Left lobe of liver (tissue), 2 donors: ENCODE measurements around the gene DTNBP1. TPM values are rescaled to one million over a fixed set of nuclear protein-coding genes. Genes with fewer than 3 reads are reported as not detected.
"Not testable (repeated sequence)": the region's sequence is repeated elsewhere in the genome, so short reads cannot be mapped to it uniquely, and the experiment has no call there.

Experiments
- ATAC-seq: fragments of 200-7000 bp; cut with Tn5 transposase; one replicate; pipeline ENCODE4 v1.9.1; 2020; ENCODE audit warnings: mild to moderate bottlenecking, moderate library complexity
- DNase-seq: peaks from one replicate; pipeline ENCODE4 v3.0.0-alpha.2; 2020; ENCODE audit warnings: low spot score
- total RNA-seq: library from RNA; stranded (reverse); gene quantifications from one replicate; pipeline ENCODE4 v1.2.1, GENCODE V29; 2021
- donor health status: DM: no; HTN: no; CAD: no; lungs with moderate emphysema.
- donor health status: DM: no; HTN: yes; CAD: no.

DTNBP1 gene
- total RNA-seq, 1 donor from 2014 or later: 4.3 TPM

GRCh38 chr6:15668918-15669317 lies 6.1 kb upstream of the DTNBP1 start:
- DNase-seq: no peak
- ATAC-seq: no peak

DNA sequence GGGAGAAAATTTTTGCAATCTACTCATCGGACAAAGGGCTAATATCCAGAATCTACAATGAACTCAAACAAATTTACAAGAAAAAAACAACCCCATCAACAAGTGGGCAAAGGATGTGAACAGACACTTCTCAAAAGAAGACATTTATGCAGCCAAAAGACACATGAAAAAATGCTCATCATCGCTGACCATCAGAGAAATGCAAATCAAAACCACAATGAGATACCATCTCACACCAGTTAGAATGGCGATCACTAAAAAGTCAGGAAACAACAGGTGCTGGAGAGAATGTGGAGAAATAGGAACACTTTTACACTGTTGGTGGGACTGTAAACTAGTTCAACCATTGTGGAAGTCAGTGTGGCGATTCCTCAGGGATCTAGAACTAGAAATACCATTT lies 4.1 kb upstream of the DTNBP1 start:
- ATAC-seq, DNase-seq: not testable (repeated sequence)

DNA sequence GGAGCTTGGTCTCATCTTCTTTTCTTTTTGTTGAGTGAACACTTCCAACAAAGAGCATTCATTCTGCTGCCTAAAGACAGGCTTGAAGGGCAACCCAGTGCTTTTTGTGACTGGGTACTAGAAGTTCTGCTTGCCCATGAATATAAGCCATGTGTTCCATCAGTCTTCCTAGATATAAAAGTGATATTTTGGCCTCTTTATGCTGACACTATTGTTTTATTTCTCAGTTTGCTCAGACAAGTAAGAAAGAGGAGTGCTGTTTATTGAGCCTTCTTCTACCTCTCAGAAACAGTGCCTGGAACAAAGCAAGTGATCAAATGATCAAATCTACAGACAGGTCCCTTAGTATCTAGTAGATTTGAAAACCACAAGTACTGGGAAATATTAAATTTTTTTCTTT lies 2.4 kb upstream of the DTNBP1 start:
- DNase-seq (no peak), ATAC-seq (no peak)

DNA sequence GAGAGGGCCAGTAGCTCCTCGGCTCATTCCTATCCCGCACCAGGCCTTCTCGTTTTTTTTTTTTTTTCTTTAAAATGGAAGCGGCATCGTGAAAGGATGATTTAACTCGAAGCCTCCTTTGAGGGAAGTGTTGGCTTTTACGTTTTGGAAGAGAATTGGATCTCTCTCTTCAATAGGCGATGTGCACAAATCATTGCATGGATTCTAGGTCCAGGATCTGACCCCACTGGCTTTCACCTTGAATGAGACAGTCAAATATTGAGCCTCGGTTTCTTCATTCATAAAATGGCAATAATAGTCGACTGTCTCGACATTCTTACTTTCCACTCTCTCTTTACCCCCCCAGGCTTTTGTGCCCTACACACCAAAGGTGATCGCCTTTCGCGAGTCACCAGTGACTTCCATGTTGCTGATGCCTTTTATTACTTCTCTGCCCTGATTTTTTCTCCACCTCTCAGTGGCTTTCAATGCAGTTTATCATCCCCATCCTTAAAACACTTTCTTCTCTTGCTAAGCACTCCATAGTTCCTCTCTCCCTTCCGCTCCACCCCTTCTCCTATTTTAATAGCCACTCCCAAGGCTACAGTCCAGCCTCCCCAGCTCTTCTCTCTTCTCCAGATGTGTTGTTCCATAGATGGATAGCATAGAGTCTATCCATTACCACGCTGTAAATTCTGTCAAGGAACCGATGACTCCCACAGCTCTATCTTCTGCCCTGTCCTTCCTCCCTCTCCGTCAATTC lies 473 bp upstream of the DTNBP1 start:
- ATAC-seq (no peak), DNase-seq (no peak)

GRCh38 chr6:15661853-15662325 lies 939 bp downstream of the DTNBP1 start:
- DNase-seq (no peak), ATAC-seq (no peak)

DNA sequence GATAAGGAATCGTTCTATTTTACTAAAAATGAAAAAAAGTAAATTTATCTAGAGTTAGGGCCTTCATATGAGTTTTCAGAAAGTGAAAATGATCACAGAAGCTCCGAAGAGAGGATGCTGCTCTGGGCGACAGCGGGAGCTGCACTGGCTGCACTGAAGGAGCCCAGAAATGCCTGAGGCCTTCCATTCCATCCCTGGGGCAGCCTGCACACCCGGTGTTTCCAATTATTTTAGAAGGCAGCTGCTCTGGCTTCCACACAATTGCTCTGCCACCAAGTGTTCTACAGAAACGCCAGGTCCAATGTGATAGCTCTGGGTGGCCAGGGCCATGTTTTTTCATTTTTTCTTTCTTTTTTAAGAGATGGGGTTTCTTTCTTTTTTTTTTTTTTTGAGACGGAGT lies 3.6 kb downstream of the DTNBP1 start:
- DNase-seq (no peak), ATAC-seq (no peak)

DNA sequence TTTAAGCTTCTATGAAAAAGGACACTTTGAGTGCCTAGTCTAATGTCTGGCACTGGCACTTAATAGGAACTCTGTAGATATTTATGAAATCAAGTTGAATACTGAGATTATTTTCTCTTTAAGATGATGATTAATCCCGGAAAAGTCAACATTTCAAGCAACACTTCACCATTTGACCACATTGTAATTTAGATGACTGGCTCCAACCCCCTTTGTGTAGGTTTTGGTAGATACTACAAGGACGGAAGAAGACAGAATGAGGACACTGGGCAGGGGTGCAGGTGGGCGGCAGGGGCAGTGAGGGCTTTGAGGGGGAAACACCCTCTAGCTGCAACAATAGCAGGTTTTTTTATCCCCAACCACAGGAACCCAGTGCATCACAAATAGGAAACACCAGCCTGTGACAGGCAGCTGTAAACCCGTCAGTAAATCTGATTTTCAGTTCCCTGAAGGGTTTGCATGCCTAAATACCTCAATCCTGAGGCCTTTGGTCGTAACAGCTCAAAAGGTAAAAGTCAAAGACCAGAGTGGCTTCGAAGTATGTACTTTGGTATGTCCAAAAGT lies 4.6 kb downstream of the DTNBP1 start:
- no peak for ATAC-seq
- DNase-seq: no peak

DNA sequence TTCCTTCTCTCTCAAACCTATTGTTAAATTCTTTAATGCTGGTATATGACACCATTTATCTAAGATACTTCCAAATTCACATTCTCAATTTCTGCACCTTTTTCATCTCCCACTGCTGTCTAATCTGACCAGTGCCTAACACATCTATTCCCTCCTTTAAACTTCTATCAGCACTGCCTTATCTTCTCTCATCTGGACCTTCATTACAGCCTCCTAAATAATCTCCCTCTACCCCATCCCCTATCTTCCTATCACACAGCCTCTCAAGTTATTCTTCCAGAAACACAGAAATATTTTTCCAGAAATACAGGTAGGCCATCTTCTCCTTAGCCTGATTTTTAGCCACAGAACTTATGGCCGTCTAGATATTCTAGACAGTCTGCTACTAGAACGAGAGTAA lies 5.5 kb downstream of the DTNBP1 start:
- ATAC-seq (no peak), DNase-seq (no peak)

DNA sequence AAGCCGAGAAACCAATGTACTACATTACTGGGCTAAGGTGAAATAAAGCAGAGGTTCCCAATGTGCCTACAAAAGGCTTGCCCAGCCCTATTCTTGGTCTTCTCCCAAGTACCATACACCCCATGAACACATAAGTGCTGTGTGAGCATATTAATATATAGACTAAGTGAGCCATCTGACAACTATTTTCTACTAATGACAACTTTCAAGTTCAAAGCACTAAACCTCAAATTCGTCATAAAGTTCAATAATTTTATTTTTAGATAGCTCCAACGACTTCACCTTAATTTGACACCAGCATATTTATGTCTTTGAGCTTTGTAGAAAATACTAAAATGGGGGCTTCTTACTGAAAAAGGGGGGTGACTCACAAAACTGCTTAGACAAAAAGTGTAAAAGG lies 6.7 kb downstream of the DTNBP1 start:
- no peak for DNase-seq
- no peak for ATAC-seq

DNA sequence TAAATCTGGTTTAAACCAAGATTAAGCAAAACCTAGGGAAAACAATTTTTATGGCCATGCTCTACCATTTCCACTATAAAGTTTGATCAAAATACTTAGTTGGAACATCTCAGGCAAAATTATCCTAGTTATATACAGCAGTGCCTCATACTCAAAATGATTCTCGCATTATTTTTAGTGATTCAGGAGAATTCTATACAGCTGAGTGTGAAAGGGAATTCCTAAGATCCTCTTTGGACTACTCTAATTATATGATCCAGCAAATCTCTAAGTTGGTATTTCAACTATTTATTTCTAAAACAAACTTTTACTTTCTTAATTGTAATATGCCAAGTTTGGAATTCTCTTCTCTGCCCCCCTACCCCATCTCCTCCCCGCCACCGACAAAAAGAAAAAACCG lies 8.6 kb downstream of the DTNBP1 start:
- DNase-seq (no peak), ATAC-seq (no peak)

- no peak for ATAC-seq
- no peak for DNase-seq
Measured at GRCh38 chr6:15653581-15653980, 9.2 kb downstream of the DTNBP1 start.

DNA sequence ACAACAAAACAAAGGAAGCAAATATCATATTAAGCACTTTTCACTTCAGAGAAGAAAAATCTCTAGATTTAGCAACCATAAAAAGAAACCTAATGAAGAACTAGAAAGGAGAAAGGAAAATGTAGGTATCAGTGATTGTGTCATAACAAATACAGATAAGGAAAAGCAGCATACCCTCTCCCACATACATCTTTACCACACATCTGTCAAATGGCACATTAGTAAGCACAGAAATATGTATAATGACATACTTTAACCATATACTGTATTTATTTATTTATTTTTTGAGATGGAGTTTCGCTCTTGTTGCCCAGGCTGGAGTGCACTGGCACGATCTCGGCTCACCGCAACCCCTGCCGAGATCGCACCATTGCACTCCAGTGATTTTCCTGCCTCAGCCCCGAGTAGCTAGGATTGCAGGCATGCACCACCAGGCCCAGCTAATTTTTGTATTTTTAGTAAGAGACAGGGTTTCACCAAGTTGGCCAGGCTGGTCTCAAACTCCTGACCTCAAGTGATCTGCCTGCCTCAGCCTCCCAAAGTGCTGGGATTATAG lies 12.7 kb downstream of the DTNBP1 start:
- not testable (repeated sequence) for ATAC-seq, DNase-seq

DNA sequence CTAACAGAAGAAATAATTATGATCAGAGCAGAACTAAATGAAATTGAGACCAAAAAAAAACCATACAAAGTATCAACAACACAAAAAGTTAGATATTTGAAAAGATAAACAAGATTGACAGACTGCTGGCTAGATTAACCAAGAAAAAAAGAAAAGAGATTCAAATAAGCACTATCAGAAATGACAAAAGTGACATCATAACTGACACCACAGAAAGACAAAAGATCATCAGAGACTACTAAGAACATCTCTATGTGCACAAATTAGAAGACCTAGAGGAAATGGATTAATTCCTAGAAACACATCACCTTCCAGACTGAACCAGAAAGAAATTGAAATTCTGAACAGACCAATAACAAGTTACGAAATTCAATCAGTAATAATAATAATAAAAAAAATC lies 17.9 kb downstream of the DTNBP1 start:
- ATAC-seq (no peak), DNase-seq (no peak)

DNA sequence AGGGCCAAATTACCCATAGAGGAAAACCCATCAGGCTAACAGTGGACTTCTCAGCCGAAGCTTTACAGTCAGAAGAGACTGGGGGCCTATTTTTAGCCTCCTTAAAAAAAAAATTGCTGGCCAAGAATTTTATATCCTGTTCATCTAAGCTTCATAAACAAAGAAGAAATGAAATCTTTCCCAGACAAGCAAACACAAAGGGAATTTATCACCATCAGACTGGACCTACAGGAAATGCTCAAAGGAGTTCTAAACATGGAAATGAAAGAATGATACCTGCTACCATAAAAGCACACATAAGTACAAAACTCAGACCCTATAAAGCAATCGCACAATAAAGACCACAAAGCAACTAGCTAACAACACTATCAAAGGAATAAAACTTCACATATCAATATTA lies 19.3 kb downstream of the DTNBP1 start:
- DNase-seq (no peak), ATAC-seq (no peak)

GRCh38 chr6:15642276-15642675 lies 20.6 kb downstream of the DTNBP1 start:
- ATAC-seq (peak; percentile 54), DNase-seq (no peak)

DNA sequence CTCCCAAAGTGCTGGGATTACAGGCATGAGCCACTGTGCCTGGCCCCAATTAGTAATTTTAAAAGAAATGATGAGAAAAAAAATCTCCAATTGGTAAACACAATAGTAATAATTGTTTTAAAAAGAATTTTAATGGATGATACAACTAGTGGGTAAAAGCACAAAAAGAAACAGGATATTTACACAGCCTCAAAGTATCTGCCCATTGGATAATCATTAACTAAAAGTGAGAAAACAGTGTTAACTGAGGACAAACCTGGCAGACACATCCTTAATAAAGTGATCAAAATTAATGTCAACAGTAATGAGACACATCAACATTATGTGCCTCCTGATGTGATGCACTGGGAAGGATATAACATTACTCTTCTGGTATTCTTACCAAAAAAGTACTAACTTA lies 24.5 kb downstream of the DTNBP1 start:
- DNase-seq (no peak), ATAC-seq (no peak)

- DNase-seq: no peak
- peak; percentile 73 for ATAC-seq
Measured at GRCh38 chr6:15631432-15631831, 31.4 kb downstream of the DTNBP1 start.

GRCh38 chr6:15630202-15630601 lies 32.6 kb downstream of the DTNBP1 start:
- peak; percentile 73 for ATAC-seq
- no peak for DNase-seq

DNA sequence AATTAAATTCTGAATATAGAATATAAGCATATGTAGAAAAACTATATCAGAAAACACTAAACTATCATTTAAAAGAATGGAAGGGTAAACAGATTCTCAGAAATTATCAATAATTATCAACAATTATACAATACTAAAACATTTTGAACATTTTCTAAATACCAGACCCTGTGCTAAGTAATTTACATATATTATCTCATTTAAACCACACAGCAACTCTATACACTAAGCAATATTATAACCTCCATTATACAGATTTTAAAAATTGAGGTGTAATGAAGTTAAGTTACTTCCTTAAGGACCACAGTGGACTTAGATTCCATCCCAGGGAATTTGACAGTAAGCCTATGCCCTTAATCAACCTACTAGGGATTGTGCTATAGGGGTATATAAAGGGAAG lies 33.3 kb downstream of the DTNBP1 start:
- ATAC-seq (no peak), DNase-seq (no peak)

- ATAC-seq (no peak), DNase-seq (no peak)
Measured at GRCh38 chr6:15628499-15629131, 34.2 kb downstream of the DTNBP1 start.

GRCh38 chr6:15627821-15628220 lies 35.0 kb downstream of the DTNBP1 start:
- no peak for DNase-seq
- ATAC-seq: no peak
